Measurements from ENCODE around the gene NRTN. TPM values are rescaled to one million over a fixed set of nuclear protein-coding genes. Genes with fewer than 3 reads are reported as not detected.
"Not testable (repeated sequence)": the region's sequence is repeated elsewhere in the genome, so short reads cannot be mapped to it uniquely, and the experiment has no call there.

The NRTN gene
- polyA plus RNA-seq, 3 donors = not detected

DNA sequence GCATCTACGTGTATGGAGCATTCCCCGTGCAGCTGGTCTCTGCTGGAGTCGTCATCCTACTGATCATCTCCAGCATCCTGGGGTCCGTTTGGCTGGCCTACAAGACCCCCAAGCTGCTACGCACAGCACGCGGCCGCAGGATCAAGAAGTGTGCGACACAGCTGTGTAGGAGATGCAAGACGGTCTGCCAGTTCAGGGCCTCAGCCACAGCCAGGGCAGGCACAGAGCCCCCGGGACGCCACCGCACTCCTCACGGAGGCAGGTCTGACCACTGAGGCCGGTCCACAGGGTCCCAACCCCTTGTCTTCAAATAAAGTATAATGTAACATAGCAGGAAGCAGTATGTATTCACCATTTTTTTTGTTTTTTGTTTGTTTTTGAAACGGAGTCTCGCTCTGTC is 26.5 kb upstream of the NRTN start:
- no peak for DNase-seq
- Histone ChIP-seq H2AFZ (ENCODE audit: insufficient read depth, low read depth, low read length, poor library complexity, severe bottlenecking) (no peak overlapping the region), H3K36me3 (replicated peaks in 1 of 2; ENCODE audit: control insufficient read depth in 1 of 2, insufficient read depth in 2 of 2, low read length in 2 of 2) (no peaks in the 10 kb centered on the region), H3K27me3 (ENCODE audit: control insufficient read depth in 2 of 2, insufficient read depth in 2 of 2, low read length in 2 of 2) (no peaks in the 10 kb centered on the region), H4K20me1 (ENCODE audit: insufficient read depth, low read length) (no peaks in the 10 kb centered on the region), H3K79me2 (ENCODE audit: insufficient read depth, low read length) (no peaks in the 10 kb centered on the region), H3K27ac (ENCODE audit: low read depth in 1 of 2, low read length in 2 of 2) (no peak overlapping the region), H3K9ac (ENCODE audit: insufficient read depth, low read length, poor library complexity, severe bottlenecking) (no peak overlapping the region), H3K9me3 (replicated peaks in 1 of 2; ENCODE audit: control insufficient read depth in 1 of 2, insufficient read depth in 1 of 2, low read length in 2 of 2) (no peaks in the 10 kb centered on the region), H3K4me2 (replicated peaks; ENCODE audit: extremely low read depth, low read length, poor library complexity, severe bottlenecking) (no peak overlapping the region), H3K4me3 (replicated peaks in 1 of 3; ENCODE audit: low read depth in 2 of 3, low read length in 3 of 3) (no peak overlapping the region), H3K4me1 (ENCODE audit: control insufficient read depth in 1 of 2, insufficient read depth in 2 of 2, low read length in 2 of 2) (no peaks in the 10 kb centered on the region)
- no peaks in the 10 kb centered on the region for H3K36me3 Mint-ChIP-seq
- TF ChIP-seq, protein P1, sequence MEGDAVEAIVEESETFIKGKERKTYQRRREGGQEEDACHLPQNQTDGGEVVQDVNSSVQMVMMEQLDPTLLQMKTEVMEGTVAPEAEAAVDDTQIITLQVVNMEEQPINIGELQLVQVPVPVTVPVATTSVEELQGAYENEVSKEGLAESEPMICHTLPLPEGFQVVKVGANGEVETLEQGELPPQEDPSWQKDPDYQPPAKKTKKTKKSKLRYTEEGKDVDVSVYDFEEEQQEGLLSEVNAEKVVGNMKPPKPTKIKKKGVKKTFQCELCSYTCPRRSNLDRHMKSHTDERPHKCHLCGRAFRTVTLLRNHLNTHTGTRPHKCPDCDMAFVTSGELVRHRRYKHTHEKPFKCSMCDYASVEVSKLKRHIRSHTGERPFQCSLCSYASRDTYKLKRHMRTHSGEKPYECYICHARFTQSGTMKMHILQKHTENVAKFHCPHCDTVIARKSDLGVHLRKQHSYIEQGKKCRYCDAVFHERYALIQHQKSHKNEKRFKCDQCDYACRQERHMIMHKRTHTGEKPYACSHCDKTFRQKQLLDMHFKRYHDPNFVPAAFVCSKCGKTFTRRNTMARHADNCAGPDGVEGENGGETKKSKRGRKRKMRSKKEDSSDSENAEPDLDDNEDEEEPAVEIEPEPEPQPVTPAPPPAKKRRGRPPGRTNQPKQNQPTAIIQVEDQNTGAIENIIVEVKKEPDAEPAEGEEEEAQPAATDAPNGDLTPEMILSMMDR (IDR thresholded peaks at IDR 0.05) = no peak
- no peak overlapping the region for H3K27ac Mint-ChIP-seq
- no peak overlapping the region for H3K4me3 Mint-ChIP-seq
- peaks cover 2 to 10% (median 4%) of the 10 kb centered on the region in 3 donors for H3K27me3 Mint-ChIP-seq (ENCODE audit: low read depth in 3 of 3)
- WGBS (ENCODE audit: insufficient coverage) = 96% methylated on average over 14 of the region's 17 CpGs
- H3K4me1 Mint-ChIP-seq = no peaks in the 10 kb centered on the region
- H3K9me3 Mint-ChIP-seq = peaks cover 0 to 3% (median 0%) of the 10 kb centered on the region in 7 donors
- intact Hi-C loops (cut with micrococcal nuclease) = no loop called here

DNA sequence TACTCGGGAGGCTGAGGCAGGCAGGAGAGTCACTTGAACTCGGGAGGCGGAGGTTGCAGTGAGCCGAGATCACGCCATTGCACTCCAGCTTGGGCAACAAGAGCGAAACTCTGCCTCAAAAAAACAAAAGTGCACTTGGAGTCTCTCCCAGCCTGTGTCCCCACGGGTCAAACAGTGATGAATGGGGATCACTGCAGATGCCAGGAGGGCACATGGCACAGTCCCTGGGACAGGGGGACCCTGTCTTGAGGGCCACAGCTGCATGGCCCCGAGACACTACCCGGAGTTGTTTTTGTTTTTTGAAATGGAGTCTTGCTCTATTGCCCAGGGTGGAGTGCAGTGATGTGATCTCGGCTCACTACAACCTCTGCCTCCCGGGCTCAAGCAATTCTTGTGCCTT is 24.0 kb upstream of the NRTN start:
- H2AFZ ChIP-seq (ENCODE audit: insufficient read depth, low read depth, low read length, poor library complexity, severe bottlenecking); H3K27me3 Mint-ChIP-seq (ENCODE audit: low read depth in 3 of 3); H4K20me1 ChIP-seq (ENCODE audit: insufficient read depth, low read length); intact Hi-C loops (cut with micrococcal nuclease); H3K4me1 ChIP-seq (ENCODE audit: control insufficient read depth in 1 of 2, insufficient read depth in 2 of 2, low read length in 2 of 2); H3K9ac ChIP-seq (ENCODE audit: insufficient read depth, low read length, poor library complexity, severe bottlenecking); H3K27ac ChIP-seq (ENCODE audit: low read depth in 1 of 2, low read length in 2 of 2); H3K27me3 ChIP-seq (ENCODE audit: control insufficient read depth in 2 of 2, insufficient read depth in 2 of 2, low read length in 2 of 2); H3K4me2 ChIP-seq (replicated peaks; ENCODE audit: extremely low read depth, low read length, poor library complexity, severe bottlenecking); H3K4me1 Mint-ChIP-seq; H3K79me2 ChIP-seq (ENCODE audit: insufficient read depth, low read length); H3K9me3 ChIP-seq (replicated peaks in 1 of 2; ENCODE audit: control insufficient read depth in 1 of 2, insufficient read depth in 1 of 2, low read length in 2 of 2); H3K9me3 Mint-ChIP-seq; H3K4me3 Mint-ChIP-seq; DNase-seq; H3K4me3 ChIP-seq (replicated peaks in 1 of 3; ENCODE audit: low read depth in 2 of 3, low read length in 3 of 3); H3K27ac Mint-ChIP-seq: not testable (repeated sequence)
- peaks cover 18 to 22% of the 10 kb centered on the region in 2 donors for H3K36me3 ChIP-seq (replicated peaks in 1 of 2; ENCODE audit: control insufficient read depth in 1 of 2, insufficient read depth in 2 of 2, low read length in 2 of 2)
- peaks cover 8 to 17% of the 10 kb centered on the region in 2 donors for H3K36me3 Mint-ChIP-seq
- 96% methylated on average over 8 of the region's 11 CpGs for WGBS (ENCODE audit: insufficient coverage)
